Adrenal gland (tissue), 12 donors: ENCODE results near the gene ECI2. TPM values are rescaled to one million over a fixed set of nuclear protein-coding genes. Genes with fewer than 3 reads are reported as not detected.

Experiments used
- DNase-seq, 7 donors: peaks; one replicate each; pipeline ENCODE4 v3.0.0-alpha.2; 2019 to 2020
- H3K27ac ChIP-seq, 5 donors: fragments of 200-600 bp; sonication (generic) in 4 of 5; 1 replicate in 3 of 5; 2 replicates in 2 of 5; pipeline versions ENCODE4 v1.5.1 to v1.8.0; 2016 to 2020; ENCODE audit warnings: mild to moderate bottlenecking in 1 of 5
- H3K27me3 ChIP-seq: fragments of 200-600 bp; 2 replicates; pipeline ENCODE4 v1.8.0; 2021
- H3K36me3 ChIP-seq, 2 donors: fragments of 200-600 bp; replicated peaks in 1 of 2; 1 replicate in 1 of 2; 2 replicates in 1 of 2; pipeline versions ENCODE4 v1.5.1 to v1.8.0; 2018 to 2022
- H3K4me1 ChIP-seq, 2 donors: fragments of 200-600 bp; replicated peaks in 1 of 2; 1 replicate in 1 of 2; 2 replicates in 1 of 2; pipeline versions ENCODE4 v1.5.1 to v1.8.0; 2018 to 2021
- H3K4me3 ChIP-seq, 4 donors: fragments of 200-600 bp; sonication (generic) in 3 of 4; one replicate each; pipeline ENCODE4 v1.5.1; 2016 to 2018
- H3K9me3 ChIP-seq, 3 donors: fragments of 200-600 bp; sonication (generic) in 1 of 3; replicated peaks in 1 of 3; 1 replicate in 2 of 3; 2 replicates in 1 of 3; pipeline versions ENCODE4 v1.5.1 to v1.8.0; 2016 to 2021
- CTCF ChIP-seq, 6 experiments: fragments of 450-650 bp in 4 of 6; fragments of 200-600 bp in 2 of 6; sonication (generic) in 1 of 6; IDR thresholded peaks; 1 replicate in 5 of 6; 2 replicates in 1 of 6; pipeline versions ENCODE4 v1.5.1 to v1.8.0; 2016 to 2021; ENCODE audit warnings: antibody characterized with exemption in 6 of 6, mild to moderate bottlenecking in 2 of 6, moderate library complexity in 1 of 6
- POLR2A ChIP-seq, 2 donors: fragments of 450-650 bp; IDR thresholded peaks; one replicate each; pipeline ENCODE4 v1.6.1; 2017; ENCODE audit warnings: antibody characterized with exemption in 2 of 2, mild to moderate bottlenecking in 2 of 2, moderate library complexity in 1 of 2
- WGBS, 4 donors: extraction: QIAGEN DNeasy Blood & Tissue Kit in 2 of 4; methylation state at CpG; one replicate each; pipeline versions ENCODE4 v1.1.5 to v1.1.7; 2013 to 2017; 5-methylcytosine and 5-hydroxymethylcytosine counted together
- intact Hi-C, 2 donors: fragments of 100-400 bp; cut with DNase I; formaldehyde crosslinking; loops; one replicate each; pipeline versions ENCODE4 v1.14.1 to v1.15.0; 2022 to 2023
- polyA plus RNA-seq, 3 donors: library from polyadenylated mRNA; stranded (reverse); fragments of 200-250 nt in 2 of 3; fragments of 350-450 nt in 1 of 3; fragmentation: Illumina TruSeq in 1 of 3; extraction: RNeasy Lipid Tissue Mini Kit (QIAGEN cat#74804) in 1 of 3; gene quantifications; one replicate each; pipeline ENCODE4 v1.2.3, GENCODE V29; 2013 to 2014
- total RNA-seq, 9 donors: library from RNA; depleted of rRNA in 4 of 9; stranded (reverse); fragments of >200 nt in 4 of 9; fragments of 120-200 nt in 1 of 9; fragmentation: NEBNext Ultra II Directional in 1 of 9; extraction: Animal tissue kit (Norgen Biotek cat#: 25700) in 1 of 9; gene quantifications; one replicate each; pipeline versions ENCODE4 v1.1.0 to v1.2.4, GENCODE V29; 2013 to 2023
- donor health status: healthy with polysubstance abuse.
- donor health status: Bipolar disorder and iron deficiency.
- donor health status: DM: yes; HTN: yes; CAD: no.
- donor health status: DM: no; HTN: no; CAD: no.
- donor health status: DM: no; HTN: no; CAD: no.
- donor health status: DM: yes; HTN: yes; CAD: no.

ECI2 gene
- total and polyA plus RNA-seq, 12 donors, result 40.1 to 516 (median 158) TPM

DNA sequence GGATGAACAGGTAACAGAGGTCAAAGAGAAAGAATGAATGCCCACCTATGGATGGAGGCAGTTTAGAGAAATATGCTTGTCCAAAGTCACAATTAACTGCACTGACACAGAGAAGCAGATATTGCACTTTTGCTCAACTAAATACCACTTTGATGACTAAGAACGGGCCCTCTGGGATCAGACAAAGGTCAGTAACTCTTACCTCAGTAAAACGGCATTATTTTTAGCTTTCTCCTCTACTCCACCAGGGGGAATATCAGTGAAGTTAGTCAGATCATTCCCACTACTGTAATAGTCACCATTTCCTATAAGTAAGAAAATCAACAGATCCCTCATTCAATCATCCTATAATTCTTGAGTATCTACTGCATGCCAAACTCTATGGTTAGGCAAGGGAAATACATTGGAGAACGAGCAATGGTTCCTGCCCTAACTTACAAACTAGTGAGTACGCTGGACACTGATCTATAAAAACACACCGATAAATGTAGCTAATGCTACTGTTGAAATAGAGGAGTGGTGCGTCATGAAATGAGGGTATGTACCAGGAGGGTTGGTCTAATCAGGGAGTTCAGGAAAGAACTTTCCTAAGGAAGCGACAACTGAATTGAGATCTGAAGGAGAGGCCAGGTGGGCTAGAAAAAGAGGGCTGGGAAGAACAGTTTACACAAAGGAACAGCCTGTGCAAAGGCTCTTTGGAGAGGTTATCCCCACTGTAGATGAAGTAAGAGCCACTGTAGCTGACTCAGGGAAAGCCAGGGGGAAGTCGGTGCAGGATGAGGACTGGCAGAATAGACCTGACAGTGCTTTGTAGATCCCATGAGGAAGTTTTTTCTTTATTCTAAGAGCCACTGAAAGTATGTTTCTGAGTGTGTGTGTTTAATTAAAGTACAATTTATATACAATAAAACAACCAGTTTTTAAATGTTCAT lies 9.2 kb downstream of the ECI2 start:
- intact Hi-C loops, result loop anchor here in 1 of 2 donors (5.0 kb wide), 1 partner anchor 79 kb away; no protein-coding TSS in a partner anchor
- Histone ChIP-seq H3K27me3 (no peaks in the 10 kb centered on the region), H3K4me1 (peaks cover 7 to 11% of the 10 kb centered on the region in 2 donors), H3K27ac (peak overlapping the region in 3 of 5 donors; percentile 2 to 73 (median 63)), H3K36me3 (peaks cover 0 to 89% of the 10 kb centered on the region in 2 donors), H3K4me3 (no peak overlapping the region), H3K9me3 (no peaks in the 10 kb centered on the region)
- peak in 4 of 7 donors; percentile 33 to 53 (median 46) for DNase-seq
- WGBS, 4 donors, result 68 to 76% (median 75%) methylated on average over 8 of the region's 8 CpGs
- TF ChIP-seq CTCF (IDR thresholded peaks at IDR 0.05), result peak in 5 of 6 experiments; percentile 40 to 57 (median 53)
- TF ChIP-seq POLR2A (IDR thresholded peaks at IDR 0.05), result no peak

- H3K27me3 ChIP-seq, result no peaks in the 10 kb centered on the region
- peaks cover 0 to 92% of the 10 kb centered on the region in 2 donors for H3K36me3 ChIP-seq
- H3K27ac ChIP-seq, result peak overlapping the region in 1 of 5 donors; percentile 73
- TF ChIP-seq CTCF (IDR thresholded peaks at IDR 0.05), result no peak
- TF ChIP-seq POLR2A (IDR thresholded peaks at IDR 0.05), result no peak
- no peak for DNase-seq
- intact Hi-C loops, result loop anchor here in 1 of 2 donors (5.0 kb wide), 1 partner anchor 78 kb away; no protein-coding TSS in a partner anchor
- 87 to 96% (median 90%) methylated on average over 5 of the region's 5 CpGs for WGBS, 4 donors
- H3K4me1 ChIP-seq, result peaks cover 6 to 7% of the 10 kb centered on the region in 2 donors
- no peak overlapping the region for H3K4me3 ChIP-seq
- H3K9me3 ChIP-seq, result no peaks in the 10 kb centered on the region
These were observed 9.9 kb downstream of the ECI2 start for GRCh38 chr6:4125500-4125899.

- no peak for DNase-seq
- Histone ChIP-seq H3K27ac (no peak overlapping the region), H3K9me3 (no peaks in the 10 kb centered on the region), H3K4me3 (no peak overlapping the region), H3K4me1 (peaks cover 3 to 7% of the 10 kb centered on the region in 2 donors), H3K36me3 (peaks cover 0 to 92% of the 10 kb centered on the region in 2 donors), H3K27me3 (no peaks in the 10 kb centered on the region)
- intact Hi-C loops, result no loop called here
- TF ChIP-seq CTCF (IDR thresholded peaks at IDR 0.05) (no peak), POLR2A (IDR thresholded peaks at IDR 0.05) (no peak)
- WGBS, 4 donors, result 24 to 37% (median 36%) methylated on average over 1 of the region's 1 CpG
These were observed 11.0 kb downstream of the ECI2 start for GRCh38 chr6:4124351-4124750.

- Histone ChIP-seq H3K36me3 (peaks cover 0 to 57% of the 10 kb centered on the region in 2 donors), H3K27me3 (no peaks in the 10 kb centered on the region), H3K9me3 (no peaks in the 10 kb centered on the region), H3K4me3 (no peak overlapping the region), H3K27ac (no peak overlapping the region), H3K4me1 (no peaks in the 10 kb centered on the region)
- DNase-seq, result no peak
- WGBS, 4 donors, result 76 to 93% (median 85%) methylated on average over 4 of the region's 4 CpGs
- TF ChIP-seq POLR2A (IDR thresholded peaks at IDR 0.05) (no peak), CTCF (IDR thresholded peaks at IDR 0.05) (no peak)
- intact Hi-C loops, result no loop called here
These were observed 19.6 kb downstream of the ECI2 start for GRCh38 chr6:4115741-4116140.
